K562 (cell line): Measurements from ENCODE around the gene OR5H2. TPM values are rescaled to one million over a fixed set of nuclear protein-coding genes. Genes with fewer than 3 reads are reported as not detected.

ENCODE experiments used
- ATAC-seq: fragments of 200-7000 bp; cut with Tn5 transposase; 3 replicates; pipeline ENCODE4 v1.9.1; 2020; ENCODE audit warnings: moderate library complexity
- BruUV-seq: library from RNA; stranded (reverse); fragments of 400-500 nt; replicated peaks from 2 replicates; lab custom pipeline; 2021; lab: Mats Ljungman, UMichigan
- CTCF ChIA-PET: fragments of 300-600 bp; formaldehyde crosslinking; extraction: SDS; loops from one replicate; lab custom pipeline; 2021; ENCODE audit warnings: low intra/inter-chr PET ratio; lab: Yijun Ruan, JAX
- POLR2A ChIA-PET: fragments of 300-600, 350-650 bp; sonication (Branson Sonifier 250); formaldehyde crosslinking; extraction: SDS; loops from one replicate; lab custom pipeline; 2021; ENCODE audit warnings: antibody characterized with exemption, inconsistent platforms; lab: Yijun Ruan, JAX
- DNase-seq, 4 experiments: peaks; one replicate each; pipeline versions ENCODE4 v3.0.0 to v3.0.0-alpha.2; 2011 to 2018; ENCODE audit warnings: low spot score in 3 of 4, mixed read lengths in 3 of 4; ENCODE audit errors: extremely low read depth in 1 of 4
- FAIRE-seq: peaks from 2 replicates; lab custom pipeline; 2011; peaks lifted over from hg19 to GRCh38; lab: Jason Lieb, UNC
- H2AFZ ChIP-seq: 2 replicates; pipeline ENCODE4 v1.6.0; 2011; ENCODE audit warnings: low read depth, low read length, control low read depth, inconsistent platforms
- H3K27ac ChIP-seq: fragments of 200-600 bp; 3 replicates; pipeline ENCODE4 v1.8.0; 2011; ENCODE audit warnings: low read depth, mild to moderate bottlenecking, control low read depth, inconsistent platforms, low read length, moderate library complexity, mixed read lengths; ENCODE audit errors: extremely low read depth
- H3K27me3 ChIP-seq, 2 experiments: fragments of 300-600 bp in 1 of 2; 2 replicates in 1 of 2; 3 replicates in 1 of 2; pipeline versions ENCODE4 v1.6.0 to v1.8.0; 2011; ENCODE audit warnings: inconsistent platforms in 2 of 2, low read length in 2 of 2, mild to moderate bottlenecking in 1 of 2, mixed read lengths in 1 of 2, moderate library complexity in 1 of 2; ENCODE audit not compliant: control insufficient read depth in 2 of 2, insufficient read depth in 2 of 2
- H3K36me3 ChIP-seq: fragments of 300-600 bp; 3 replicates; pipeline ENCODE4 v1.8.0; 2011; ENCODE audit warnings: mild to moderate bottlenecking, low read length, inconsistent platforms; ENCODE audit not compliant: control insufficient read depth, insufficient read depth
- H3K4me1 ChIP-seq, 2 experiments: fragments of 200-600 bp in 1 of 2; replicated peaks in 1 of 2; 2 replicates in 1 of 2; 3 replicates in 1 of 2; pipeline versions ENCODE4 v1.5.1 to v1.8.0; 2011; ENCODE audit warnings: inconsistent platforms in 2 of 2, low read length in 2 of 2, mild to moderate bottlenecking in 1 of 2, mixed read lengths in 1 of 2, moderate library complexity in 1 of 2; ENCODE audit not compliant: control insufficient read depth in 2 of 2, insufficient read depth in 2 of 2
- H3K4me2 ChIP-seq: 2 replicates; pipeline ENCODE4 v1.6.1; 2011; ENCODE audit warnings: low read length, control low read depth, inconsistent platforms, mixed read lengths; ENCODE audit not compliant: insufficient read depth
- H3K4me3 ChIP-seq: fragments of 200-600 bp; sonication (generic), shearing (Covaris generic); 2 replicates; pipeline ENCODE4 v1.5.1; 2016; ENCODE audit warnings: control low read depth, inconsistent platforms
- H3K79me2 ChIP-seq: fragments of 200-600 bp; 3 replicates; pipeline ENCODE4 v1.8.0; 2011; ENCODE audit warnings: low read length, inconsistent platforms; ENCODE audit not compliant: control insufficient read depth, insufficient read depth
- H3K9ac ChIP-seq, 2 experiments: 2 replicates each; pipeline versions ENCODE4 v1.6.0 to v1.6.1; 2011; ENCODE audit warnings: low read depth in 2 of 2, low read length in 2 of 2, control low read depth in 1 of 2, inconsistent platforms in 1 of 2, mild to moderate bottlenecking in 1 of 2, mixed read lengths in 1 of 2; ENCODE audit not compliant: insufficient read depth in 1 of 2
- H3K9me1 ChIP-seq: one replicate; pipeline ENCODE4 v1.6.0; 2011; ENCODE audit warnings: inconsistent platforms, mild to moderate bottlenecking, low read length, moderate library complexity; ENCODE audit not compliant: control insufficient read depth, insufficient read depth
- H3K9me3 ChIP-seq: replicated peaks from 2 replicates; pipeline ENCODE4 v1.5.1; 2011; ENCODE audit warnings: low read depth, low read length, inconsistent platforms; ENCODE audit not compliant: control insufficient read depth, insufficient read depth
- H4K20me1 ChIP-seq: replicated peaks from 2 replicates; pipeline ENCODE4 v1.6.1; 2011; ENCODE audit warnings: low read length, inconsistent platforms, mixed read lengths; ENCODE audit not compliant: control insufficient read depth, insufficient read depth
- CUX1 ChIP-seq: fragments of 200-800 bp; sonication (Bioruptor generic); IDR thresholded peaks from 2 replicates; pipeline ENCODE4 v1.6.1; 2016; ENCODE audit warnings: missing genetic modification characterization, missing compliant biosample characterization
- FOXK2 ChIP-seq, 2 experiments: fragments of 450-650 bp; IDR thresholded peaks in 1 of 2; conservative IDR thresholded peaks in 1 of 2; 2 replicates each; pipeline ENCODE4 v1.6.1; 2016; ENCODE audit warnings: low read depth in 2 of 2, mild to moderate bottlenecking in 1 of 2
- HOXB6 ChIP-seq: fragments of 250-450 bp; sonication (Bioruptor Pico); IDR thresholded peaks from 2 replicates; pipeline ENCODE4 v1.5.1; 2022; ENCODE audit warnings: mild to moderate bottlenecking, borderline replicate concordance
- SMARCC2 ChIP-seq: fragments of 450-650 bp; IDR thresholded peaks from 2 replicates; pipeline ENCODE4 v1.6.1; 2017; ENCODE audit warnings: antibody characterized with exemption, moderate library complexity, mild to moderate bottlenecking, low read depth
- TFE3 ChIP-seq: fragments of 450-650 bp; formaldehyde crosslinking; IDR thresholded peaks from 2 replicates; pipeline ENCODE4 v1.4.0; 2020; ENCODE audit warnings: mild to moderate bottlenecking, mixed read lengths
- ZBTB17 ChIP-seq: fragments of 450-650 bp; formaldehyde crosslinking; IDR thresholded peaks from 2 replicates; pipeline ENCODE4 v1.4.0; 2020; ENCODE audit warnings: mild to moderate bottlenecking
- ZNF143 ChIP-seq: sonication (generic); formaldehyde crosslinking; IDR thresholded peaks from 2 replicates; pipeline ENCODE4 v1.9.0; 2022; ENCODE audit warnings: mild to moderate bottlenecking, missing genetic modification reagents
- WGBS: fragments of 100-300 bp; shearing (Covaris generic); methylation state at CpG from one replicate; pipeline ENCODE4 v1.1.6; 2016; ENCODE audit warnings: low coverage, mixed read lengths; ENCODE audit not compliant: insufficient coverage; ENCODE audit errors: missing lambda C conversion rate; 5-methylcytosine and 5-hydroxymethylcytosine counted together
- in situ Hi-C: fragments of 300-500 bp; cut with MboI; formaldehyde crosslinking; loops from 4 replicates; pipeline ENCODE4 v1.15.0; 2018; ENCODE audit warnings: inconsistent platforms, mixed read lengths
- intact Hi-C: fragments of 100-400 bp; cut with micrococcal nuclease; formaldehyde crosslinking; loops from 2 replicates; pipeline ENCODE4 v1.14.2; 2022
- polyA plus RNA-seq, 8 experiments: library from polyadenylated mRNA; depleted of rRNA in 4 of 8; stranded (reverse) in 5 of 8; unstranded in 3 of 8; fragments of >200 nt; fragmentation: Nextera tagmentation in 2 of 8; fragmentation: Illumina TruSeq in 1 of 8; extraction: Ambion mirVana in 2 of 8; extraction: Trizol in 1 of 8; gene quantifications; 2 replicates each; pipeline versions ENCODE4 v1.2.1 to v1.2.3, GENCODE V29; 2011 to 2014; ENCODE audit warnings: inconsistent platforms in 1 of 8, missing spikeins in 1 of 8
- total RNA-seq, 7 experiments: library from RNA; depleted of rRNA in 6 of 7; stranded (reverse); fragments of >200 nt in 6 of 7; fragmentation: Illumina TruSeq in 2 of 7; extraction: Trizol in 2 of 7; gene quantifications; 2 replicates each; pipeline versions ENCODE4 v1.2.1 to v1.2.3, GENCODE V29; 2011 to 2021; ENCODE audit warnings: low replicate concordance in 1 of 7

The OR5H2 gene
- total and polyA plus RNA-seq, 9 of the 15 experiments (the other 6 are each of a cell fraction or from before 2014, with no cell fraction given): not detected

GRCh38 chr3:98328933-98329332, 46.6 kb downstream of the OR5H2 start (continued):
- no peak for TF ChIP-seq CUX1 (CRISPR knock-in tag)
- no peak for TF ChIP-seq ZBTB17

- CTCF ChIA-PET: interaction anchor here (1.6 to 1.8 kb wide), 2 partner anchors 290 to 291 kb away, joined by 5 read pairs; no protein-coding TSS in a partner anchor
- H3K4me3 ChIP-seq: no peak overlapping the region
- H3K27me3 ChIP-seq: no peaks in the 10 kb centered on the region
- DNase-seq (peak; percentile 8 to 42 (median 10)), FAIRE-seq (peak; percentile 77), ATAC-seq (peak; percentile 70)
- no peaks in the 10 kb centered on the region for H3K4me1 ChIP-seq
- no peaks in the 10 kb centered on the region for H3K9me1 ChIP-seq
- H3K79me2 ChIP-seq: no peaks in the 10 kb centered on the region
- H2AFZ ChIP-seq: no peak overlapping the region
- H3K36me3 ChIP-seq: no peaks in the 10 kb centered on the region
- no peak overlapping the region for H3K27ac ChIP-seq
- no peak overlapping the region for H3K9ac ChIP-seq
- H4K20me1 ChIP-seq: no peaks in the 10 kb centered on the region
- BruUV-seq: no TSS peak
- no peak overlapping the region for H3K4me2 ChIP-seq
- POLR2A ChIA-PET: no interaction called here
- in situ Hi-C loops: loop anchor here (5.0 kb wide), 1 partner anchor 287 kb away; no protein-coding TSS in a partner anchor
- H3K9me3 ChIP-seq: no peaks in the 10 kb centered on the region
- 0% methylated on average over 4 of the region's 6 CpGs for WGBS
- intact Hi-C loops: loop anchor here (1.0 kb wide), 1 partner anchor 290 kb away; no protein-coding TSS in a partner anchor
- no peak for TF ChIP-seq HOXB6 (CRISPR knock-in tag)
- no peak for TF ChIP-seq SMARCC2
- no peak for TF ChIP-seq TFE3 (CRISPR knock-in tag)
- no peak for TF ChIP-seq ZNF143 (CRISPR knock-in tag)
- 0 out of 4 replicates have a peak, but pooled peaks of 1 of the 2 experiments have one; percentile 24 for TF ChIP-seq FOXK2 (conservative IDR thresholded peaks at IDR 0.05 in 1 of 2, IDR thresholded peaks at IDR 0.05 in 1 of 2; ENCODE audit: low read depth in 2 of 2)
Measured at GRCh38 chr3:98329392-98330124, 47.3 kb downstream of the OR5H2 start.
